Erythroblast (primary cell): ENCODE data around the gene SYTL2.

Source experiments
- GATA1 ChIP-seq: IDR thresholded peaks from 2 replicates; pipeline ENCODE4 v1.6.1; 2011; ENCODE audit warnings: low read depth, mild to moderate bottlenecking, control low read depth, low read length, moderate library complexity
- POLR2A ChIP-seq: IDR thresholded peaks from 2 replicates; pipeline ENCODE4 v1.6.1; 2011; ENCODE audit warnings: mild to moderate bottlenecking, low read length

DNA sequence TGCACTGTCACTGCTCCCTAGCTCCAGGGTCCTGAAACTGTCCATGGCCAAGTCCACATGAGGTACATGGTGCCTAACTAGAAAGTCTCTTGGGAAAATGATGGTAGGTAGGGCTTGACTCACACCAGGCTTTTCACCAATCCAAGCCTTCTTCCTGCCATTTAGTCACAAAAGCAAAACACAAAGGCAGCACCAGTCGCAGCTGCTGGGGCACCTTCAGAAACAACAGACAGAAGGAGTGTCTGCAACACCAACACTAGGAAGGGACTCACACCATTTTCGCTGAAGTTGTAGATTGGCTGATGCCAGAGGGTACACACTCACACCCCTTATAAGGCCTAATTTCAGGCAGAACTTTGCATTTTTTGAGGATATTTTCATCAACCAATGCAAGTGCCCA, 55.7 kb downstream of the SYTL2 start:
- TF ChIP-seq POLR2A (no peak), GATA1 (no peak)
